Measurements from ENCODE around the gene HDAC9.

DNA sequence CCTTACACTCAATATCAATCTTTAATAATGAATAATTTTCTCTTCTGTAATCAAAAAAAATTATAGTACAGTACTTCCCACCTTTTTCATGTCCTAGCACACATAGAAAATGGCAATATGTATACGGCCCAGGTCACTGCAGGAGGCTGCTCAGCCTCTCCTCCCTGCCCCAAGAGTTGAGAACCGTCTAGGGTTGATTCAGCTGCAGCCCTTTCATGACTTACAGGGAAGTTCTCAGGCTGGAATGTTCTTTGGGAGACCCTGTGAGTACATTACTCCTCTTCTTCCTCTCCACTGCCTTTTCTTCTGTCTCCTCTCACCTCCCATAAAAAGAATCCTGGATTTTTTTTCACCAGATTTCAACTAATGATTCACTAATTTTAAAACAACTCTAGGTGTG lies 180.0 kb downstream of the HDAC9 start:
- TF ChIP-seq, protein P1, sequence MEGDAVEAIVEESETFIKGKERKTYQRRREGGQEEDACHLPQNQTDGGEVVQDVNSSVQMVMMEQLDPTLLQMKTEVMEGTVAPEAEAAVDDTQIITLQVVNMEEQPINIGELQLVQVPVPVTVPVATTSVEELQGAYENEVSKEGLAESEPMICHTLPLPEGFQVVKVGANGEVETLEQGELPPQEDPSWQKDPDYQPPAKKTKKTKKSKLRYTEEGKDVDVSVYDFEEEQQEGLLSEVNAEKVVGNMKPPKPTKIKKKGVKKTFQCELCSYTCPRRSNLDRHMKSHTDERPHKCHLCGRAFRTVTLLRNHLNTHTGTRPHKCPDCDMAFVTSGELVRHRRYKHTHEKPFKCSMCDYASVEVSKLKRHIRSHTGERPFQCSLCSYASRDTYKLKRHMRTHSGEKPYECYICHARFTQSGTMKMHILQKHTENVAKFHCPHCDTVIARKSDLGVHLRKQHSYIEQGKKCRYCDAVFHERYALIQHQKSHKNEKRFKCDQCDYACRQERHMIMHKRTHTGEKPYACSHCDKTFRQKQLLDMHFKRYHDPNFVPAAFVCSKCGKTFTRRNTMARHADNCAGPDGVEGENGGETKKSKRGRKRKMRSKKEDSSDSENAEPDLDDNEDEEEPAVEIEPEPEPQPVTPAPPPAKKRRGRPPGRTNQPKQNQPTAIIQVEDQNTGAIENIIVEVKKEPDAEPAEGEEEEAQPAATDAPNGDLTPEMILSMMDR (IDR thresholded peaks at IDR 0.05): no peak
- no peak for TF ChIP-seq ZFX (IDR thresholded peaks at IDR 0.05; ENCODE audit: borderline replicate concordance)

Data from 22Rv1 (cell line).